Karpas-422 (cell line): ENCODE results near the gene ICA1L. TPM values are rescaled to one million over a fixed set of nuclear protein-coding genes. Genes with fewer than 3 reads are reported as not detected.

ENCODE experiments used
- DNase-seq: peaks from one replicate; pipeline ENCODE4 v3.0.0-alpha.2; 2015
- H2AFZ ChIP-seq: fragments of 200-600 bp; sonication (generic); 2 replicates; pipeline ENCODE4 v1.6.1; 2014; ENCODE audit warnings: antibody characterized with exemption, low read length, mixed read lengths
- H3K27ac ChIP-seq: fragments of 200-600 bp; sonication (generic); 2 replicates; pipeline ENCODE4 v1.5.1; 2014; ENCODE audit warnings: mild to moderate bottlenecking, low read length, moderate library complexity
- H3K27me3 ChIP-seq: fragments of 200-600 bp; sonication (generic); 2 replicates; pipeline ENCODE4 v1.6.1; 2014; ENCODE audit warnings: low read length, mixed read lengths
- H3K36me3 ChIP-seq: fragments of 200-600 bp; sonication (generic); 2 replicates; pipeline ENCODE4 v1.6.1; 2014; ENCODE audit warnings: low read length, mixed read lengths; ENCODE audit not compliant: insufficient read depth
- H3K4me1 ChIP-seq: fragments of 200-600 bp; sonication (generic); 2 replicates; pipeline ENCODE4 v1.6.1; 2014; ENCODE audit warnings: mild to moderate bottlenecking, low read length, mixed read lengths
- H3K4me2 ChIP-seq: fragments of 200-600 bp; sonication (generic); 2 replicates; pipeline ENCODE4 v1.6.1; 2014; ENCODE audit warnings: low read length, low read depth, mild to moderate bottlenecking; ENCODE audit not compliant: poor library complexity, severe bottlenecking
- H3K4me3 ChIP-seq: fragments of 200-600 bp; sonication (generic); 2 replicates; pipeline ENCODE4 v1.5.1; 2014; ENCODE audit warnings: mild to moderate bottlenecking, antibody characterized with exemption, low read length, mixed read lengths
- H3K79me2 ChIP-seq: fragments of 200-600 bp; sonication (generic); 2 replicates; pipeline ENCODE4 v1.6.1; 2014; ENCODE audit warnings: mild to moderate bottlenecking, low read length, mixed read lengths
- H3K9ac ChIP-seq: fragments of 200-600 bp; sonication (generic); 2 replicates; pipeline ENCODE4 v1.6.0; 2014; ENCODE audit warnings: low read length
- H3K9me2 ChIP-seq: fragments of 200-600 bp; sonication (generic), shearing (Covaris generic); replicated peaks from 2 replicates; pipeline ENCODE4 v1.6.0; 2014; ENCODE audit warnings: mild to moderate bottlenecking, low read length, moderate library complexity; ENCODE audit not compliant: insufficient read depth
- H3K9me3 ChIP-seq: fragments of 300-700, 200-600 bp; sonication (generic); 2 replicates; pipeline ENCODE4 v1.6.1; 2014; ENCODE audit warnings: low read length, mixed read lengths
- H4K20me1 ChIP-seq: fragments of 200-600 bp; sonication (generic); 2 replicates; pipeline ENCODE4 v1.6.1; 2014; ENCODE audit warnings: mild to moderate bottlenecking, antibody characterized with exemption, low read length, low read depth; ENCODE audit not compliant: insufficient read depth
- total RNA-seq: library from RNA; depleted of rRNA; stranded (reverse); fragments of >200 nt; shearing (Covaris generic); gene quantifications from 2 replicates; pipeline ENCODE4 v1.2.3, GENCODE V29; 2014; ENCODE audit warnings: low replicate concordance; rRNA removed

The ICA1L gene
- total RNA-seq, 1 experiment from 2014 or later: 13.2 TPM

DNA sequence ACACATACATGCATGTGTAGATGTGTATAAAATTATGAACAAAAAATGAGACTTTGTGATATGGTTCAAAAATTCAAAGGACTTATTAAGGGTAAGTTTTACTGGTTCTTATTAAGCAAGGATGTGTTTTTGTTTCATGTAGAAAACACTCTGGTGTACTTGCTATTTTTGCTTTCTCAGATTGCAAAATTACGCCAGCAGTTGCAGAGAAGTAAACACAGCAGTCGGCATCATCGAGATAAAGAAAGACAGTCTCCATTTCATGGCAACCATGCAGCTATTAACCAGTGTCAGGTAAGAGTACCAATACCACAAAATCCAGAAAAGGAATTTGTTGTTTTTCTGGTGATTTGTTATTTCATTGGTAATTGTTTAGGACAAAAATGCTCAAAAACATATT is 145.5 kb downstream of the ICA1L start:
- DNase-seq: no peak
- Histone ChIP-seq H3K36me3 (no peaks in the 10 kb centered on the region), H3K4me1 (peaks cover 10% of the 10 kb centered on the region), H3K27ac (no peak overlapping the region), H3K9ac (no peak overlapping the region), H4K20me1 (no peaks in the 10 kb centered on the region), H3K9me3 (no peaks in the 10 kb centered on the region), H2AFZ (no peak overlapping the region), H3K79me2 (no peaks in the 10 kb centered on the region), H3K4me3 (no peak overlapping the region), H3K27me3 (no peaks in the 10 kb centered on the region), H3K9me2 (no peaks in the 10 kb centered on the region), H3K4me2 (no peak overlapping the region)

DNA sequence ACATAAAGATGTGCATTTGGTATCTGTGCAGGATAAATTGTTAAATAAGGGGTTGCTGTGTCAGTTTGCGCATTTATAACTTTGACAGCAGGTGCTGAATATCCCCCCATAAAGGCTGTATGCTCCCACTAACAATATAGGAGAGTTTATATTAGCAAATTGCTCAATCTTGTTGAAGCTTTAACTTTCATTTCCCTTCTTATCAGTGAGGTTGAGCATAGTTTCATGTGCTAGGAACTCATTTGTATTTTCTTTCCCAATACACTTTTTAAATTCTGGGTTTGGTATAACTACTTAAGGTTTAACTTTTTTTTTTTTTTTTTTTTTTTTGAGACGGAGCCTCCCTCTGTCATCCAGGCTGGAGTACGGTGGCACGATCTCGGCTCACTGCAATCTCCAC is 147.8 kb downstream of the ICA1L start:
- peaks cover 10% of the 10 kb centered on the region for H3K4me1 ChIP-seq
- no peak overlapping the region for H3K27ac ChIP-seq
- H2AFZ ChIP-seq: 0 out of 2 replicates have a peak overlapping the region, but pooled peaks have one; percentile 3
- H3K36me3 ChIP-seq: no peaks in the 10 kb centered on the region
- H3K79me2 ChIP-seq: no peaks in the 10 kb centered on the region
- H3K9me3 ChIP-seq: no peaks in the 10 kb centered on the region
- no peak overlapping the region for H3K4me3 ChIP-seq
- H3K9me2 ChIP-seq: no peaks in the 10 kb centered on the region
- H3K27me3 ChIP-seq: no peaks in the 10 kb centered on the region
- peaks cover 5% of the 10 kb centered on the region; the same call in 1 of the 2 replicates for H4K20me1 ChIP-seq
- H3K9ac ChIP-seq: no peak overlapping the region
- DNase-seq: no peak
- peak overlapping the region; percentile 9 for H3K4me2 ChIP-seq

Other genes with a start within 250 kb of the ICA1L start
- 4.6 and 8.0 TPM in 2 replicates for gene FAM117B, start 236.8 kb downstream of the ICA1L start, total RNA-seq
- gene WDR12, start 39.9 kb upstream of the ICA1L start, total RNA-seq: 63.9 and 129 TPM in 2 replicates
- gene CARF, start 40.5 kb upstream of the ICA1L start, total RNA-seq: 11.8 and 13.8 TPM in 2 replicates
- 20.7 and 22.4 TPM in 2 replicates for gene NBEAL1, start 143.1 kb upstream of the ICA1L start, total RNA-seq